ENCODE measurements around the gene CDKAL1. TPM values are rescaled to one million over a fixed set of nuclear protein-coding genes. Genes with fewer than 3 reads are reported as not detected.

Gene CDKAL1
- total RNA-seq, 2 donors from 2014 or later, result 12.1 to 19.0 TPM

DNA sequence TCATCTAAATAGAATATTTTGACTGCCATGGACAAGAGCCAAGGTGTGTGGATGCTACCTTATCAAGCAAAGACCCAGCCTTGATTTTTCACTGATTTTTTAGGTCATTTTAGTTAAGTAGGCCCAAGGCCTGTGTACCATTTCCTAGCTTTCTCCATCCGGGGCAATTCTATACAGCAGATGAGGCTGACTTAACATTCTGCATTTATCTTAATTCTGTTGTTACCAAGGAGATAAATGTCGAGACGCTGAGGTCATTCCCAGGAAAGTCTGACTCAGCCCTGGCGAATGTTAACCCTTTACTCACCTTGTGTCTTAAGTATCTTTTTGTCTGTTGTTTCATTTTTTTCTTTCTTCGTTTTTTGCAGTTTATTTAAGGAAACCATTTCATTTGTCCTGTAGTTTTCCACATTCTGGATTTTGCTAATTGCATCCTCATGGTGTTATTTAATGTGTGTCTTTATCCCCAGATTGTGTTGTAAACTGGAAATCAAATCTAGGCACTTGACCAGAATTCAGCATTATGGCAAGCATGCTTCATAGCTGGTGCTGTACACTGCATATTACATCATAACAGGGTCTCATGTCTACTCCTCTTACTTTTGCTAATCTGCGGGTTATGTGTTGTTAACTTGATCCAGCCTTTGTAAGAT lies 277.0 kb downstream of the CDKAL1 start:
- no peaks in the 10 kb centered on the region for H3K9me3 ChIP-seq
- H3K4me3 ChIP-seq, result no peak overlapping the region
- no peaks in the 10 kb centered on the region for H3K27me3 ChIP-seq (replicated peaks; ENCODE audit: insufficient read depth)
- WGBS, result 41% methylated on average over 6 of the region's 6 CpGs
- H3K4me1 ChIP-seq (replicated peaks), result no peaks in the 10 kb centered on the region
- TF ChIP-seq, protein P1, sequence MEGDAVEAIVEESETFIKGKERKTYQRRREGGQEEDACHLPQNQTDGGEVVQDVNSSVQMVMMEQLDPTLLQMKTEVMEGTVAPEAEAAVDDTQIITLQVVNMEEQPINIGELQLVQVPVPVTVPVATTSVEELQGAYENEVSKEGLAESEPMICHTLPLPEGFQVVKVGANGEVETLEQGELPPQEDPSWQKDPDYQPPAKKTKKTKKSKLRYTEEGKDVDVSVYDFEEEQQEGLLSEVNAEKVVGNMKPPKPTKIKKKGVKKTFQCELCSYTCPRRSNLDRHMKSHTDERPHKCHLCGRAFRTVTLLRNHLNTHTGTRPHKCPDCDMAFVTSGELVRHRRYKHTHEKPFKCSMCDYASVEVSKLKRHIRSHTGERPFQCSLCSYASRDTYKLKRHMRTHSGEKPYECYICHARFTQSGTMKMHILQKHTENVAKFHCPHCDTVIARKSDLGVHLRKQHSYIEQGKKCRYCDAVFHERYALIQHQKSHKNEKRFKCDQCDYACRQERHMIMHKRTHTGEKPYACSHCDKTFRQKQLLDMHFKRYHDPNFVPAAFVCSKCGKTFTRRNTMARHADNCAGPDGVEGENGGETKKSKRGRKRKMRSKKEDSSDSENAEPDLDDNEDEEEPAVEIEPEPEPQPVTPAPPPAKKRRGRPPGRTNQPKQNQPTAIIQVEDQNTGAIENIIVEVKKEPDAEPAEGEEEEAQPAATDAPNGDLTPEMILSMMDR (IDR thresholded peaks at IDR 0.05), result no peak
- TF ChIP-seq POLR2A (IDR thresholded peaks at IDR 0.05), result no peak
- intact Hi-C loops (cut with DNase I), result no loop called here
- no peak overlapping the region for H3K27ac ChIP-seq
- no peak for DNase-seq (ENCODE audit: low spot score)
- no peaks in the 10 kb centered on the region for H3K36me3 ChIP-seq

- no peaks in the 10 kb centered on the region for H3K4me1 ChIP-seq (replicated peaks)
- H3K27me3 ChIP-seq (replicated peaks; ENCODE audit: insufficient read depth), result no peaks in the 10 kb centered on the region
- intact Hi-C loops (cut with DNase I), result no loop called here
- no peak overlapping the region for H3K4me3 ChIP-seq
- H3K36me3 ChIP-seq, result no peaks in the 10 kb centered on the region
- 77% methylated on average over 2 of the region's 2 CpGs for WGBS
- DNase-seq (ENCODE audit: low spot score), result peak; percentile 5
- H3K27ac ChIP-seq, result no peak overlapping the region
- H3K9me3 ChIP-seq, result no peaks in the 10 kb centered on the region
- TF ChIP-seq POLR2A (IDR thresholded peaks at IDR 0.05) (no peak), POLR2AphosphoS5 (IDR thresholded peaks at IDR 0.05) (peak; percentile 58)
- TF ChIP-seq, protein P1 (IDR thresholded peaks at IDR 0.05), result no peak
Measured at GRCh38 chr6:20812776-20813175, 278.5 kb downstream of the CDKAL1 start.

- DNase-seq (ENCODE audit: low spot score), result no peak
- TF ChIP-seq POLR2AphosphoS5 (IDR thresholded peaks at IDR 0.05) (no peak), POLR2A (IDR thresholded peaks at IDR 0.05) (no peak)
- TF ChIP-seq, protein P1 (IDR thresholded peaks at IDR 0.05), result no peak
- Histone ChIP-seq H3K27ac (no peak overlapping the region), H3K4me3 (no peak overlapping the region), H3K4me1 (replicated peaks) (no peaks in the 10 kb centered on the region), H3K36me3 (no peaks in the 10 kb centered on the region), H3K9me3 (no peaks in the 10 kb centered on the region), H3K27me3 (replicated peaks; ENCODE audit: insufficient read depth) (no peaks in the 10 kb centered on the region)
- intact Hi-C loops (cut with DNase I), result no loop called here
- 93% methylated on average over 4 of the region's 4 CpGs for WGBS
Measured at GRCh38 chr6:20814494-20814893, 280.2 kb downstream of the CDKAL1 start.

DNA sequence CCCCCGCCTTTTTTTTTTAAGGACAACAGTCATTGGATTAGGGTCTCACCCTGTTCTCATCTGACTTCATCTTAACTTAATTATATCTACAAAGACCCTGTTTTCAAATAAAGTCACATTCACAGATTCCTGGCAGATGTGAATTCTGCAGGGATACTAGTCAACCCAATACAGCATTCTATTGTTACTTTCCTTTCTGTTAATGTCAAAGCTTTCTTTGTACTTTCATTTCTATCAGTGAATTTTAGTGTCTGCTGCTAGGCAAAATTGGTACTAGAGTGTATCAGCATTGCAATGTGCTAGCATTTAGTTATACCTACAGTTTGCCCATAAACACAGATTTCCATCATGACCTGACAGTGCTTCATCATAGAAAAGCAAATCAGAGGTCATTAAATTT lies 281.9 kb downstream of the CDKAL1 start:
- Histone ChIP-seq H3K4me3 (no peak overlapping the region), H3K27me3 (replicated peaks; ENCODE audit: insufficient read depth) (no peaks in the 10 kb centered on the region), H3K4me1 (replicated peaks) (no peaks in the 10 kb centered on the region), H3K36me3 (no peaks in the 10 kb centered on the region), H3K9me3 (no peaks in the 10 kb centered on the region), H3K27ac (no peak overlapping the region)
- TF ChIP-seq POLR2A (IDR thresholded peaks at IDR 0.05) (no peak), POLR2AphosphoS5 (IDR thresholded peaks at IDR 0.05) (no peak)
- TF ChIP-seq, protein P1 (IDR thresholded peaks at IDR 0.05), result no peak
- intact Hi-C loops (cut with DNase I), result no loop called here
- no peak for DNase-seq (ENCODE audit: low spot score)
- 100% methylated on average over 1 of the region's 1 CpG for WGBS

DNA sequence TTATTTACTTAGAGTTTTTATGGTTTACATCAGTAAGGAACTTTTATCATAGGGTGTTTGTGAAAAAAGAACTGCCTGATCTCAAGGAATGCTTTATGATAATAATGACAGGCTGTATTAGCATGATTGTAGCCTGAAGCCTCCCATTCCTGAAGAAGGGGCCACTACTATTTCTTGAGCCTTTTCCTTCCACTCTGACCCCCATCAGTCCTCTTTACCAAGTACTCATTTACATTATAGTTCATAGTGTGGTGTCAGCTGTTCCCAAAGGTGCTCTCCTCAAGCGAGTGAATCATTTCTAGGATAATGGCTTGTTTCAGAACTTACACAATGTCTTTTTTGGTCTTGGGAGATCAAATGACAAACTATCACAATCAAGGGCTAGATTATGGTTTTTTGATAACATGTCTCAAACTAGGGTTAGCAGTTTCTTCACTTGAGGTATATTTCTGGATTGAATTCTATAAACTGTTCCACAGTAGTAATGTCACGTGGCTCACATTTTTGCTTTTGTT lies 283.6 kb downstream of the CDKAL1 start:
- Histone ChIP-seq H3K9me3 (no peaks in the 10 kb centered on the region), H3K36me3 (no peaks in the 10 kb centered on the region), H3K4me3 (no peak overlapping the region), H3K4me1 (replicated peaks) (no peaks in the 10 kb centered on the region), H3K27me3 (replicated peaks; ENCODE audit: insufficient read depth) (no peaks in the 10 kb centered on the region), H3K27ac (no peak overlapping the region)
- TF ChIP-seq, protein P1 (IDR thresholded peaks at IDR 0.05), result no peak
- TF ChIP-seq POLR2A (IDR thresholded peaks at IDR 0.05) (no peak), POLR2AphosphoS5 (IDR thresholded peaks at IDR 0.05) (no peak)
- WGBS, result 93% methylated on average over 2 of the region's 2 CpGs
- intact Hi-C loops (cut with DNase I), result no loop called here
- no peak for DNase-seq (ENCODE audit: low spot score)

Data from prostate gland (tissue), 2 donors.